Daoy (cell line): ENCODE data around the gene BSPH1. TPM values are rescaled to one million over a fixed set of nuclear protein-coding genes. Genes with fewer than 3 reads are reported as not detected.
"Not testable (repeated sequence)": the region's sequence is repeated elsewhere in the genome, so short reads cannot be mapped to it uniquely, and the experiment has no call there.

Experiments used
- DNase-seq: peaks from one replicate; pipeline ENCODE4 v3.0.0-alpha.2; 2015; ENCODE audit warnings: low read depth
- total RNA-seq: library from RNA; depleted of rRNA; stranded (reverse); fragments of >200 nt; shearing (Covaris generic); gene quantifications from 2 replicates; pipeline ENCODE4 v1.2.3, GENCODE V29; 2014; rRNA removed

BSPH1 gene, protein sequence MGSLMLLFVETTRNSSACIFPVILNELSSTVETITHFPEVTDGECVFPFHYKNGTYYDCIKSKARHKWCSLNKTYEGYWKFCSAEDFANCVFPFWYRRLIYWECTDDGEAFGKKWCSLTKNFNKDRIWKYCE
- total RNA-seq, result not detected in 2 replicates

DNA sequence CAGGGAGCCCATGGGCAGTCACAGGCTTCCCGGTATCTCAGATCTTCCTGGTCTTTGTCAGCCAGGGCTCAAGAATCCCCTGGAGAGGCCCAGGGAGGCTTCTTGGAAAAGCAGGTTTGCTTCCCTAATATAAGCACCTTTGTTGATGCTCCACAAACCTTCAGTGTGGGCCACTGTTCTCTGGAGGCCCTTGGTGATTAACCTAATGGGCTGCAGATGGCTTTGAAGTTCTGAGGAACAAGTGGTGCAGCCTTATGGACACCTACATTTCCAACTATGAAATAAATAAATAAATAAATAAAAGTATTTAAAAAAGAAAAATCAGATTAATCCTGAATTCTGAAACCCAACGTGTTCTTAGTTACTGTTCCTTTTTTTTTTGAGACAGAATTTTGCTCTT, at the start of gene BSPH1:
BSPH1 (minus strand) TSS at position 101 of the 400 bp plus-strand sequence; CDS start at position 12, 89 bp downstream.
- DNase-seq, result no peak

DNA sequence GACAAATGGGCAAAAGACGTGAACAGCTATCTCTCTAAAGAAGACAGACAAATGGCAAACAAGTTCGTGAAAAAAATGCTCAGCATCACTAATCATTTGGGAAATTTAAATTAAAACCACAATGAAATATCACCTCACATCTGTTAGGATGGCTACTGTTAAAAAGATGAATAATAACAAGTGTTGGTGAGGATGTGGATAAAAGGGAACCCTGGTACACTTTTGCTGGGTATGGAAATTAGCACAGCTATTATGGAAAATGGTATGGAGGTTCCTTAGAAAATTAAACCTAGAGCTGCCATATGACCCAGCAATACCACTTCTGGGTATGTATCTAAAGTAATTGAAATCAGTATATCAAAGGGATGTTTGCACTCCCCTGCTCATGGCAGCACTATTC, 44.8 kb upstream of the BSPH1 start:
- DNase-seq, result no peak

DNA sequence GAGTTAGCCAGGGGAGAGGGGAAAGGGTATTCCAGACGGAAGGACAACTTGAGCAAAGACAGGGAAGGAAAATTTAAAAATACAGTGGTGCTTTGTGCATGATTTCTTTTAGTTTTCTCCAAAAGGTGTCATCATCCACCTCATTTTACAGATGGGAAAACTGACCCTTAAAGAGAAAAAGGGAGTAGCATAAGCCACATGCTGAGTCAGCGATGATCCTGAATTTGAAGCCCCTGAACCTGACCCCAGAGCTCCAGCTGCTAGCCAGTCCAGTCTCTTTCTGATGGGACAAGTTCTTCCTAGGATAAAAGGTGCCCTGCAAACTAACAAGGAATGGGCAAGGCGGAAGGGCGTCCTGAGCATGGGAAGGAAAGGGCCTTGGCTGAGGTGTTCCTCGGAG, 41.6 kb upstream of the BSPH1 start:
- DNase-seq, result no peak

DNA sequence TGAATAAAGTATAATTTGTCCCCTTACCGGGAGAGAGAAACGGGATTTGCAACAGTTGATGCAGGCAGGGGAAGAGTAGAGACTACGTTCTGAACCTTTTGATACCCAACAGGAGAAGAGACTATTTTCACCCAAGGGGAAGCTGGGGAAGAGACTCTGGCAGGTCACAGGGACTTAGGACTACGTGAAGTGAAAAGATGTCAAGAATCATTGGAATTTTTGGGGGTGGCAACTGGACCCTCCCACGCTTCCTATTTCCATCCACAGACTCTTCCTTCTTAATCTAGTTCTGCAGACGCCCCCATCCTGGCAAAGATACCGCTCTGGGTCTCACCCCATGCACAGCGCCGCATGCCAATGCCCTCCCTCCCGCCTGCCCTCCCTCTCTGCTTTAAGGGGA, 38.1 kb upstream of the BSPH1 start:
- no peak for DNase-seq

DNA sequence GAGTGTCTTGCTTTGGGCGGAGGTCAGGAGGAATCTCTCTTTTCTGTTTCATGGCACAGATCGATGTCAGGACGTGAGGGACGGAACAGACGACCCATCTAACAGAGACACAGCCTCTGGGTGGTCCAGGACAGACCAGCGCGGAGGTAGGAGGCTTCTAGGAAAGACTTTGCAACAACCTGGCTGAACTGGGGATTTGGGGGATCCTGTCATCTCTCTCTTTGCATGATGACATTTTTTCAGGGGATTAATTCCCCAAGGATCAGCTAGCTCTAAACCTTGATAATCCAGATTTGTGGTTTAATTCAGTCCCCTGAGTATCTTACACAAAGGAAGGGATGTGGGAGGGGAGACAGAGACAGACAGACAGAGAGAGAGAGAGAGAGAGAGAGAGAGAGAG, 37.5 kb upstream of the BSPH1 start:
- no peak for DNase-seq

DNA sequence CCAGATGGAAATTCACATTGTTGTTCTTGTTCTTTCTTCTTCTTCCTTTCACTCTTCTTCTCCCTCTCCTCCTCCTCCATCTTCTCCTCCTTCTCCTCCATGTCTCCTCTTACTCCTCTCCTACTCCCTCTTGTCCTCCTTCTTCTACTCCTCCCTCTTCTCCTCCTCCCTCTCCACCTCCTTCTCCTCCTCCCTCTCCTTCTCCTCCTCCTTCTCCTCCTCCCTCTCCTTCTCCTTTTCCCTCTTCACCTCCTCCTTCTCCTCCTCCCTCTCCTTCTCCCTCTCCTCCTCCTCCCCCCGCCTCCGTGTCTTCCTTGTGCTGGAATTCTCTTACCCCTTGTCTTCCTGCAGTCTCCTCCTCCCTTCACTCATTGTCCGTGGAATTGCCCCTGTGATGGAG, 33.5 kb upstream of the BSPH1 start:
- no peak for DNase-seq

DNA sequence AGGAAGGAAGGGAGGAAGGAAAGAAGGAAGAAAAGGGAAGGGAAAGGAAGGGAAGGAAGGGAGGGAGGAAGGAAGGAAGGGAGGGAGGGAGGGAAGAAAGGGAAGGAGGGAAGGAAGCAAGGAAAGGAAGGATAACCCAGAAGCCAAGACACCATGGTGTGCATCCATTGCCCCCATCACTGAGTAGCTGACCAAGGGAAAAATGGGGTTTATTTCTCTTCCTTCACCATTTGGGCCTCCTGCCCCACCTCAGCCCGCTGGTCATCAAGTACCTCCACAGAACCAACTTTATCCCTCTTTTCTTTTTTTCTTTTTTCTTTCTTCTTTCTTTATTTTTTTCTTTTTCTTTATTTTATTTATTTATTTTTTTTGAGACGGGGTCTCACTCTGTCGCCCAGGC, 31.5 kb upstream of the BSPH1 start:
- DNase-seq, result no peak

DNA sequence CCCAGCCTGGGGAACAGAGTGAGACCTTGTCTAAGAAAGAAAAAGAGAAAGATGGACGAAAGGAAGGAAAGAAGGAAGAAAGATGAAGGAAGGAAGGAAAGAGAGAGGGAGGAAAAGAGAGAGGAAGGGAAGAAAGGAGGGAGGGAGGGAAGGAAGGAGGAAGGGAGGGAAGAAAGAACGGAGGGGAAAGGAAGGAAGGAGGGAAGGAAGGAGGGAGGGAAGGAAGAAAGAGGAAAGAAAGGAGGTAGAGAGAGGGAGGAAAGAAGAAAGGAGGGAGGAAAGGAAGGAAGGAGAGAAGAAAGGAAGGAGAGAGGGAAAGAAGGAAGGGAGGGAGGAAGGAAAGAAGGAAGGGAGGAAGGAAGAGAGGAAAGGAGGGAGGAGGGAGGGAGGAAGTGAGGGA, 31.0 kb upstream of the BSPH1 start:
- DNase-seq, result no peak

DNA sequence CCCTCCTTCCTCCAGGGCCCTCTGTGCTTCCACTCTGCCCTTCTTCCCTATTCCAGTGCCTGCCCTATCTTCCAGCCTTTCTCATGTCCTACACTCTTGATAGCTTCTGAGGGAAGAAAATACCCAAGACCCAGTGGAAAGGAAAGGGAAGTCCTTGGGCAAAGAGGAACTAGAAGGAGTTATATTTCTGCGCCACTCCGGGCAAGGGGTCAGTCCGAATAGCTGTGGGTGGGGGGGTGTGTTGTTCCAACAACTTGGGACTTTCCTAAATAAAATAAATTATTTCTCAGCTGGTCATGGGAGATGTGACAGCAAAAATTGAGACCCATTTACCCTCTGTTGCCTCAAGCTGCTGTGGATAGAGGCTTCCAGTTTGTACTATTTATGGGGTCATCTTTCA, 28.7 kb upstream of the BSPH1 start:
- no peak for DNase-seq

DNA sequence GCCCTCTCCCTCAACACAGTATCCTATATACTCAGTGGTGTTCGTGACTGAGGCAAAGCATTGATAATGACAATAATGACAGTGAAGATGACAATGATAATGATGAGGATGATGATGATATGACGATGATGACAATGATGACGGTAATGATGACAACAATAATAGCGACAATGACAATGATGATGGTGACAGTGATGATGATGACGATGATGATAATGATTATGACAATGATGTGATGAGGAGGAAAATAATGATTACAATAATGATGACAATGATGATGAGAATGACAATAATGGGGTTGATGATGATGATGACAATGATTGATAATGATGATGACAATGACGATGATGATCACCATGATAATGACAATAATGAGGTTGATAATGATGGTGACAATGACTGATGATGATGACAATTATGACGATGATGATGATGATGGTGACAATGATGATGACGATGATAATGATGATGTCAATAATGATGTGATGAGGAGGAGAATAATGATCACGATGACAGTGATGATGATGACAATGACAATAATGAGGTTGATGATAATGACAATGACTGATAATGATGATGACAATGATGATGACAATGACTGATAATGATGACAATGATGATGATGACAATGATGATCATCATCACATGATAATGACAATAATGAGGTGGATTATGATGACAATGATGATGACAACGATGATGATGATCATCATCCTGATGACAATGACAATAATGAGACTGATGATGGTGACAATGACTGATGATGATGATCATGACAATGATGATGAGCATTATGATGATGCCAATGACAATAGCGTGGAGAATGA, 19.2 kb upstream of the BSPH1 start:
- DNase-seq, result no peak

DNA sequence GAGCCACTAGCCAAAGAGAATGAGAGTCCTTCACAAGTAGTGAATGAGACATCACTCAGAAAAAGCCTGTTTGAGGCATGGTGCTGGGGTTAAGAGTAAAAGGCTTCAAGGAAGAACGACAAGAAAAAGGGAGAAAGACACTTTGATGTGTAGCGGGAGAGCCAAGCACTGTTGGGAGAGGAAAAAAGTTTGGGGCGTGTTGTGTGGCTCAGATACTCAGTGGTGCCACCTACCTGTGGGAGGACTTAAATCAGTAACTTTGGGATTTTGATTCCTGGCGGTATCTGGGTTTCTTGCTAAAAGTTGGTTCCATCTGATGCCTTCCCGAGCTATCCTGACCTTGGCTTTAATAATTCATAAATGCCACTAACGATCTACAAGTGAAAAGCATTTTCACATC, 14.8 kb upstream of the BSPH1 start:
- no peak for DNase-seq

DNA sequence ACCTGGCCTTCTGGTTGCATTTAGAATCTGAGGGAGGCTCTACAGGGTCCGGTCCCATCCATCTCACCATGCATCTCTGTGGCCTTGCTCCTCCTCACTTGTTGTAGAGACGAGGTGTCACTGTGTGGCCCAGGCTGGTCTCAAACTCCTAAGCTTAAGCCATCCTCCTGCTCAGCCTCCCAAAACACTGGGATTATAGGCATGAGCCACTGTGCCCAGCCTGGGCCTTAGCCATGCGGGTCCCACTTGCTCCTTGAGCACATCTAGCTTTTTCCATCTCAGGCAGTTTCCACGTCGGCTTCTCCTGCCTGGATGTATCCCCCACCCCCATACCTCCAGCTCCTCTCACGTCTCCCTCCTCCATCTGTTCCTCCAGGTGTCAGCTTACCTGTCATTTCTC, 12.3 kb upstream of the BSPH1 start:
- no peak for DNase-seq

DNA sequence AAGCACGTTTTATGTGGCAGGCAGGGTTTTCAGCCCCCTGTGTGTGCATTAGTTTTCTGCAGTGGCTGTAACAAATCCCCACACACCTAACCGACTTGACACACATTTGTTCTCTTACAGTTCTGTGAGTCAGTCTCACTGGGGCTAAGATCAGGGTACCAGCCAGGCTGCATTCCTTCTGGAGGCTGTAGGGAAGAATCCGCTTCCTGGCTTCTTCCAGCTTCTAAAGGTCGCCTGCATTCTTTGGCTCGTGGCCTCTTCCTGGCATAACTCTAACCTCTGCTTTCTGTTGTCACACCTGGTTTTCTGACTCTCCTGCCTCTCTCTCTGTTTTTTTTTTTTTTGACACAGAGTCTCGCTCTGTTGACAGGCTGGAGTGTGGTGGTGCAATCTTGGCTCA, 8.9 kb upstream of the BSPH1 start:
- DNase-seq, result no peak

DNA sequence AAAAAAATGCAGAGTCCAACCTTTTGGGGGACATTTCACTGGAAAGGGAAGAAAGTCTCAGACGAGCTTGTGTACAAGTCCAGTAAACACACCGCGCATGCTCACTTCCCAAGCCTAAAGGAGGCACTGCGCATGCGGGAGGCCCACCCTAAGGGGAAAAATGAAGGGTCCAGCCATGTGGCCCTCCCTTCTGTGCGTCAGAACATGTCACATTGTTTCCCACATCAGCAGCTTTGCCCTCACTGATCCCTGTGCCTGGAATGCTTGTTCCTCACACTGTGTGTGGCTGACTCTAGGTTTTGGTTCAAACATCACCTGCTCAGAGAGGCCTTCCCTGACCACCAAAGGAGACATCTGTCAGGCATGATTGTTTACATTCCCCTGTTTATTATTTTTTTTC, 6.8 kb upstream of the BSPH1 start:
- DNase-seq, result peak; percentile 36

DNA sequence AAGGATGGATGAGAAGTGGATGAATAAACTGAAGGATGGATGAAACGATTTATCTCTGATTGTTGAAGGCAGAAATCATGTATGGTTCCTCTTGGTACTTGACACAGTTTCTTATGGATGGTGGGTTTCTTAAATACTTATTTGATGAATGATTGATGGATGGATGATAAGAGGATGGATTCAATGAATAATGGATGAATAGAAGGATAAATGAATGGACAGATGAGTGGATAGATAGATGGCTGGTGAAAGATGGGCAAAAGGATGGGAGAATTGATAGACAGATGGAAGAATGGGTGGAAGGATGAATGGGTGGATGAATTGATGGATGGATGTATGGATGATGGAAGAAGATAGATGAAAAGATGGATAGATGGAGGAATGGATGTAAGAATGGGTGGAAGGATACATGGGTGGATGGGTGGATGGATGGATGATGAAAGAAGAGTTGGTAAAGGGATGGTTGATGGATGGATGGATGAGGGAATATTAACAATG, 4.3 kb upstream of the BSPH1 start:
- no peak for DNase-seq

DNA sequence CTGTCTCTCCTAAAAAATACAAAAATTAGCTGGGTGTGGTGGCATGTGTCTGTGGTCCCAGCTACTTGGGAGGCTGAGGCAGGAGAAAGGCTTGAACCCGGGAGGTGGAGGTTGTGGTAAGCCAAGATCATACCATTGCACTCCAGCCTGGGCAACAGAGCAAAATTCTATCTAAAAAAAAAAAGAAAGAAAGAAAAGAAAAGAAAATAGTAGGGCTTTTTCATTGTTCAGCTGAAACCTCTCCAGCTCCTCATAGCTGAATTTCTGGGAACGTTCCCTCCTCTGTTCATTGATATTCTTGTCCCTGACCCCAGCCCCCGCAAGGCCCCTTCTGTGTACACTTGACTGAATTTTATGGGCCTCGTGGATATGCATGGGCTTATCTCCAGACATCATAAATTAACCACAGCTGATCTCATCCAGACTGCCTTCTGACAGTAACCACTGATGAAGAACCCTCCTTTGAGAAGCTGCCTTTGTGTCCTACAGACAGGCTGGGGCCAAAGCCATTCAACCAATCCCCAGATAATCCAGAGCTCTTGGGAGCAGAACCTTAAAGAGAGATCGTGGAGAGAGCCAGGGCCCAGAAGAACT, 2.3 kb upstream of the BSPH1 start, which contains the start of gene ELSPBP1:
ELSPBP1 (plus strand) TSS at position 424 of the 594 bp plus-strand sequence. CDS start 14,036 bp downstream, outside the sequence.
- no peak for DNase-seq

DNA sequence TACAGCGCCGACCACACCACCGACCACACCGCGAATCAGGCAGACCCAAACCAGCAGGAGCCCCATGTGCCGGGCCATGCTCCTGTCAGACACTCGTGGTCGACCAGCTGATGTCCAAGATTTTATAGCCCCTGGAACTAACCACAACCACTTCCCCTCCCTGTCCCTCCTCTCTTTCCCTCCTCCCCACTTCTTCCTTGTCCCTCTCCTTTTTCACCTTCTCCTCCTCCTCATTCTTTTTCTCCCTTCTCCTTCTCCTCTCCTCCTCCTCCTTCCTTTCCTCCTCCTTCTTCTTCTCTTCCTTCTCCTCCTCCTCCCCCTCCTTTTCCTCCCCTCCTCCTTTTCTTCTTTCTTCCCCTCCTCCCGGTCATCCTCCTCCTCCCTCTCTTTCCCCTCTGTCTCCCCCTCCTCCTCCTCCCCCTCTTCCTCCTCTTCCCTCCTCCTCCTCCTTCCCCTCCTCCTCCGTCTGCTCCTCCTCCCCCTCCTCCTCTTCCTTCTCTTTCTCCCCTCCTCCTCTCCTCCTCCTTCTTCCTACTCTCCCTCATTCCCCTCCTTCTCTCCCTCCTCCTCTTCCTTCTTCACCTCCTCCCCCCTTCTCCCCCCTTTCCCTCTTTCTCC, 670 bp downstream of the BSPH1 start:
- DNase-seq, result peak; percentile 25

DNA sequence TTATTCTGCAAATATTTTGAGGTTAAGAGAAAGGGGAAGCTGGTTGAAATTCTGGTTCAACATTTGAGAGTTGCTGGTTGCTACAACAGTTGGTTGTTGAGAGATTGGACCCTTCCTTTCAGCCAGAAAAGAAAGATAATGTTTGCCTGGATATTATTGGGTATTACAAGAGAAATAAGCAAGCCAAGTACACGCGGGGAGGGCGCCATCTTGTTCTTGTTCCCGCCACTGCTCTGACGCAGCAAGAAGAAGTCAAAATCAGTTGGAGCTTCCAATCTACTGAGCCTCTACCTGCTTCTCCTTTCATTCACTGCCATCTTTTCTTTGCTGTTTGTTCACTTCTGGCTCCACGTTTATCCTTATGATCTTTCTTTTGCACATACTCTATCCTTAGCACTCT, 18.4 kb downstream of the BSPH1 start:
- DNase-seq, result no peak

DNA sequence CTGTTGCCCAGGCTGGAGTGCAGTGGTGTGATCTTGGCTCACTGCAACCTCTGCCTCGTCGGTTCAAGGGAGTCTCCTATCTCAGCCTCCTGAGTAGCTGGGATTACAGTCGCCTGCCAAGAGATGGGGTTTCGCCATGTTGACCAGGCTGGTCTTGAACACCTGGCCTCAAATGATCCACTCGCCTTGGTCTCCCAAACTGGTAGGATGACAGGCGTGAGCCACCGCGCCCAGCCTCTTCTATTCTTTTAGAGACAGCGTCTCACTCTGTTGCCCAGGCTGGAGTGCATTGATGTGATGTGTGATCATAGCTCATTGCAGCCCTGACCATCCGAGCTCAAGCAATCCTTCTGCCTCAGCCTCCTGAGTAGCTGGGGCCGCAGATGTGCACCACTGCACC, 36.0 kb downstream of the BSPH1 start:
- not testable (repeated sequence) for DNase-seq

DNA sequence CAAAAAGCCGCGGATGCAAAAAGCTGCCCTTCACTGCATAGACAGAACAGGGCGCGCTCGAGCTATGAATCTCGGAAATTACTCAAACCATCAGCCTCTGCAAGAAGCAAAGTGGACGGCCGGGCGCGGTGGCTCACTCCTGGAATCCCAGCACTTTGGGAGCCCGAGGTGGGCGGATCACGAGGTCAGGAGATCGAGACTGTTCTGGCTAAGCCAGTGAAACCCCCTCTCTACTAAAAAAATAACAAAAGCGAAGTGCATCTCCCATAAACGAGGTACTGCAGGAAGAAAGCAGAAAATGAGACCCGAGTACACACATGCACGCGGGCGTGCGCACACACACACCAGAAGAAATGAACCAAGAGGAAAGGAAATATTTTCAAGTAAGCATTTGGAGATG, 39.8 kb downstream of the BSPH1 start:
- not testable (repeated sequence) for DNase-seq

DNA sequence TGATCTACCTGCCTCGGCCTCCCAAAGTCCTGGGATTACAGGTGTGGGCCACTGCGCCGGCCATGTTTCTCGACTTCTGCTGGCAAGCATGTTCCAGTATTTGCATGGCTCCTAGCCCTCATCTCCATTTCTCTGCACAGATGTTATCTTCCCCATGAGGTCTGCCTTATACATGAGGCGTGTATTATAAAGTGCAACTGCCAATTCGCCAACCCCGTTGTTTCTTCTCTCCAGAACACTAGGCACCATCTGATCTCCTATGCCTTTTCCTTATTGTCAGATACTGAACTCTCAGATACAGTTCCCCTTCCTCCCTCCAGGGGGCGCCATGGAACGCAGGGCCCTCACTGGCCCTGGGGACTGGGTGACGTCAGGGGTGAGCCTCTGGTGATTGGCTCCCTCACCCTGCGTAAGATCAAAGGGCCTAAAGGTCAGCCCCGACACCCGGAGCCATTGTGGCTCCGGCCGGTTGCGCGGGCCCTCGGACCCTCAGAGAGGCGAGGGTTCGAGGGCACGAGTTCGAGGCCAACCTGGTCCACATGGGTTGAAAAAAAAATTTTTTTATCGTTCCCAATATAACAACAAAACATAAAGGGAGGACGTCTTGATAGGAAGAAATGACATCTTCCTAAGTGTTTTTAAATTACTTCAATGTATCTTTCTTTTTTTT, 42.0 kb downstream of the BSPH1 start:
- not testable (repeated sequence) for DNase-seq

DNA sequence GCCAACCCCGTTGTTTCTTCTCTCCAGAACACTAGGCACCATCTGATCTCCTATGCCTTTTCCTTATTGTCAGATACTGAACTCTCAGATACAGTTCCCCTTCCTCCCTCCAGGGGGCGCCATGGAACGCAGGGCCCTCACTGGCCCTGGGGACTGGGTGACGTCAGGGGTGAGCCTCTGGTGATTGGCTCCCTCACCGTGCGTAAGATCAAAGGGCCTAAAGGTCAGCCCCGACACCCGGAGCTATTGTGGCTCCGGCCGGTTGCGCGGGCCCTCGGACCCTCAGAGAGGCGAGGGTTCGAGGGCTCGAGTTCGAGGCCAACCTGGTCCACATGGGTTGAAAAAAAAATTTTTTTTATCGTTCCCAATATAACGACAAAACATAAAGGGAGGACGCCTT, 63.4 kb downstream of the BSPH1 start:
- DNase-seq, result not testable (repeated sequence)
